Fibroblast of lung (primary cell): ENCODE results near the gene GLMP. TPM values are rescaled to one million over a fixed set of nuclear protein-coding genes. Genes with fewer than 3 reads are reported as not detected.
A peak's percentile ranks its signal among the peaks of the same experiment; 100 is the strongest.

Source experiments
- DNase-seq, 2 donors: peaks; one replicate each; pipeline versions ENCODE4 v3.0.0 to v3.0.0-alpha.2; 2010; ENCODE audit warnings: low read depth in 2 of 2
- H2AFZ ChIP-seq: 2 replicates; pipeline ENCODE4 v1.5.1; 2012; ENCODE audit warnings: low read length, control low read depth, inconsistent platforms
- H3K27ac ChIP-seq: 2 replicates; pipeline ENCODE4 v1.5.1; 2011; ENCODE audit warnings: low read length, control low read depth; ENCODE audit not compliant: insufficient read depth
- H3K27me3 ChIP-seq: 2 replicates; pipeline ENCODE4 v1.5.1; 2011; ENCODE audit warnings: mild to moderate bottlenecking, low read length; ENCODE audit not compliant: control insufficient read depth, insufficient read depth
- H3K36me3 ChIP-seq: 2 replicates; pipeline ENCODE4 v1.5.1; 2011; ENCODE audit warnings: low read length; ENCODE audit not compliant: control insufficient read depth, insufficient read depth
- H3K4me1 ChIP-seq: 2 replicates; pipeline ENCODE4 v1.5.1; 2011; ENCODE audit warnings: low read length; ENCODE audit not compliant: control insufficient read depth, insufficient read depth; ENCODE audit errors: extremely low read depth
- H3K4me2 ChIP-seq: 2 replicates; pipeline ENCODE4 v1.5.1; 2011; ENCODE audit warnings: low read length, control low read depth; ENCODE audit not compliant: insufficient read depth; ENCODE audit errors: extremely low read depth
- H3K4me3 ChIP-seq, 4 experiments: fragments of 200-600 bp in 1 of 4; sonication (generic) in 1 of 4; replicated peaks in 1 of 4; 2 replicates each; pipeline ENCODE4 v1.5.1; 2011 to 2016; ENCODE audit warnings: low read length in 4 of 4, low read depth in 3 of 4, mild to moderate bottlenecking in 3 of 4, control low read depth in 2 of 4, inconsistent platforms in 1 of 4, mixed read lengths in 1 of 4; ENCODE audit not compliant: insufficient read depth in 1 of 4; ENCODE audit errors: control extremely low read depth in 1 of 4
- H3K79me2 ChIP-seq: 2 replicates; pipeline ENCODE4 v1.5.1; 2012; ENCODE audit warnings: mild to moderate bottlenecking, low read length, inconsistent platforms; ENCODE audit not compliant: control insufficient read depth, insufficient read depth
- H3K9ac ChIP-seq: 2 replicates; pipeline ENCODE4 v1.5.1; 2011; ENCODE audit warnings: mild to moderate bottlenecking, low read length, control low read depth; ENCODE audit not compliant: insufficient read depth
- H3K9me3 ChIP-seq: 2 replicates; pipeline ENCODE4 v1.5.1; 2012; ENCODE audit warnings: low read depth, low read length; ENCODE audit not compliant: control insufficient read depth, insufficient read depth
- H4K20me1 ChIP-seq: 2 replicates; pipeline ENCODE4 v1.5.1; 2011; ENCODE audit warnings: low read length; ENCODE audit not compliant: control insufficient read depth, insufficient read depth; ENCODE audit errors: extremely low read depth
- CTCF ChIP-seq, 2 donors: IDR thresholded peaks in 1 of 2; conservative IDR thresholded peaks in 1 of 2; 1 replicate in 1 of 2; 2 replicates in 1 of 2; pipeline ENCODE4 v1.5.1; 2011 to 2012; ENCODE audit warnings: low read length in 2 of 2, control low read depth in 1 of 2, inconsistent platforms in 1 of 2, low read depth in 1 of 2, mild to moderate bottlenecking in 1 of 2
- EZH2 ChIP-seq: IDR thresholded peaks from 2 replicates; pipeline ENCODE4 v1.5.1; 2012; ENCODE audit warnings: low read length, control low read depth, mild to moderate bottlenecking; ENCODE audit errors: missing control alignments
- polyA plus RNA-seq, 2 donors: library from polyadenylated mRNA; depleted of rRNA in 1 of 2; stranded (reverse) in 1 of 2; unstranded in 1 of 2; fragments of >200 nt; gene quantifications; 2 replicates each; pipeline ENCODE4 v1.2.1, GENCODE V29; 2011 to 2012; ENCODE audit warnings: missing spikeins in 1 of 2
- total RNA-seq: library from RNA; depleted of rRNA; stranded (reverse); fragments of >200 nt; gene quantifications from 2 replicates; pipeline ENCODE4 v1.2.1, GENCODE V29; 2014

GLMP gene
- total and polyA plus RNA-seq, 2 donors (not counting 1 experiment from before 2014, with no cell fraction given) = 40.4 to 93.5 TPM

- H4K20me1 ChIP-seq = no peaks in the 10 kb centered on the region
- DNase-seq = no peak
- H3K36me3 ChIP-seq = peaks cover 12% of the 10 kb centered on the region
- no peaks in the 10 kb centered on the region for H3K9me3 ChIP-seq
- TF ChIP-seq EZH2 = no peak
- no peak overlapping the region for H3K9ac ChIP-seq
- no peaks in the 10 kb centered on the region for H3K79me2 ChIP-seq
- H3K4me2 ChIP-seq = no peak overlapping the region
- H3K4me1 ChIP-seq = peaks cover 3% of the 10 kb centered on the region
- no peak overlapping the region for H3K4me3 ChIP-seq
- H2AFZ ChIP-seq = no peak overlapping the region
- H3K27ac ChIP-seq = no peak overlapping the region
- H3K27me3 ChIP-seq = peaks cover 10% of the 10 kb centered on the region
Measured at GRCh38 chr1:156246781-156247459, 48.6 kb downstream of the GLMP start.

GRCh38 chr1:156246241-156246780, 49.2 kb downstream of the GLMP start:
- H3K36me3 ChIP-seq = peaks cover 10% of the 10 kb centered on the region
- H3K79me2 ChIP-seq = no peaks in the 10 kb centered on the region
- H4K20me1 ChIP-seq = no peaks in the 10 kb centered on the region
- peaks cover 3% of the 10 kb centered on the region for H3K4me1 ChIP-seq
- no peak for DNase-seq
- no peak overlapping the region for H3K4me3 ChIP-seq
- H3K9me3 ChIP-seq = no peaks in the 10 kb centered on the region
- no peak overlapping the region for H2AFZ ChIP-seq
- TF ChIP-seq EZH2 (no peak), CTCF (conservative IDR thresholded peaks at IDR 0.05 in 1 of 2, IDR thresholded peaks at IDR 0.05 in 1 of 2; ENCODE audit: low read depth in 1 of 2, low read length in 2 of 2) (no peak)
- peaks cover 10% of the 10 kb centered on the region for H3K27me3 ChIP-seq
- no peak overlapping the region for H3K27ac ChIP-seq
- no peak overlapping the region for H3K9ac ChIP-seq
- peak overlapping the region; percentile 62 for H3K4me2 ChIP-seq

- Histone ChIP-seq H3K4me2 (peak overlapping the region; percentile 62), H3K4me3 (peak overlapping the region in 1 of 4 experiments; percentile 27), H3K9me3 (no peaks in the 10 kb centered on the region), H3K27ac (no peak overlapping the region), H2AFZ (no peak overlapping the region), H3K36me3 (peaks cover 5% of the 10 kb centered on the region), H3K79me2 (no peaks in the 10 kb centered on the region), H3K4me1 (peaks cover 3% of the 10 kb centered on the region), H3K27me3 (peaks cover 10% of the 10 kb centered on the region), H3K9ac (no peak overlapping the region), H4K20me1 (no peaks in the 10 kb centered on the region)
- DNase-seq = peak in 1 of 2 donors; percentile 36
- TF ChIP-seq EZH2 (peak; percentile 72), CTCF (conservative IDR thresholded peaks at IDR 0.05 in 1 of 2, IDR thresholded peaks at IDR 0.05 in 1 of 2; ENCODE audit: low read depth in 1 of 2, low read length in 2 of 2) (no peak)
Measured at GRCh38 chr1:156245451-156246232, 49.8 kb downstream of the GLMP start.
